Measurements from ENCODE around the gene LRRC23.
A peak's percentile ranks its signal among the peaks of the same experiment; 100 is the strongest.

- TF ChIP-seq CTCF (IDR thresholded peaks at IDR 0.05) (peak; percentile 85 to 90 (median 86)), POLR2A (IDR thresholded peaks at IDR 0.05) (no peak)
Observed at GRCh38 chr12:6869049-6870021, 35.3 kb upstream of the LRRC23 start.
